ENCODE data around the gene AJAP1.
"Not testable (repeated sequence)": the region's sequence is repeated elsewhere in the genome, so short reads cannot be mapped to it uniquely, and the experiment has no call there.

Gene AJAP1

DNA sequence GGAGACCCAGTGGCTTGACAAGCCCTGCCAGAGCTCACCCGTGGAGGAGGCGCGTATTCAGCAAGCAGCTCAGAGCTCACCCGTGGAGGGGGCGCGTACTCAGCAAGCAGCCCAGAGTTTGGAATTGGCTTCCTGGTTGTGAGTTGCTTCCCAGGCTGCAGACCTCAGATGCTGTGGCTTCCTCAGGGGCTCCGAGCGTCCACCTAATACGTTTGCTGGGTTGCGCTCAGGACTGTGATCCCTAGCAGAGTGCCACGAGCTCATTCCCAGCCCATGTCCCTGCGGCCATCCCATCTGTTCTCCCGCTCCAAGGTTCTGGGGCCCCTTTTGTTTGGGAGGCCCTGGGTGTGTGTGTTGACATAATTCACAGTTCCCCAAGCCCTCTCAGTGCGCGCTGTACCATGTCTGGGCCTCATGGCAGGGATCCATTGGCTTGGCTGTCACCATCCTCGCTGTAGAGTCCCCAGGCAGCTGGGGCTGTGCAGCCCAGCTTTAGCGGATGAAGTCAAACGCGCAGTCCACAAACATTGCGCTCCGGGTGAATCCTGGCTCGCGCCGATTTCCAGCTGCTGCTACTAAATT, 3.6 kb downstream of the AJAP1 start:
- TF ChIP-seq GATA1 (IDR thresholded peaks at IDR 0.05; ENCODE audit: low read depth, low read length) (no peak), POLR2A (IDR thresholded peaks at IDR 0.05; ENCODE audit: low read length) (no peak)

DNA sequence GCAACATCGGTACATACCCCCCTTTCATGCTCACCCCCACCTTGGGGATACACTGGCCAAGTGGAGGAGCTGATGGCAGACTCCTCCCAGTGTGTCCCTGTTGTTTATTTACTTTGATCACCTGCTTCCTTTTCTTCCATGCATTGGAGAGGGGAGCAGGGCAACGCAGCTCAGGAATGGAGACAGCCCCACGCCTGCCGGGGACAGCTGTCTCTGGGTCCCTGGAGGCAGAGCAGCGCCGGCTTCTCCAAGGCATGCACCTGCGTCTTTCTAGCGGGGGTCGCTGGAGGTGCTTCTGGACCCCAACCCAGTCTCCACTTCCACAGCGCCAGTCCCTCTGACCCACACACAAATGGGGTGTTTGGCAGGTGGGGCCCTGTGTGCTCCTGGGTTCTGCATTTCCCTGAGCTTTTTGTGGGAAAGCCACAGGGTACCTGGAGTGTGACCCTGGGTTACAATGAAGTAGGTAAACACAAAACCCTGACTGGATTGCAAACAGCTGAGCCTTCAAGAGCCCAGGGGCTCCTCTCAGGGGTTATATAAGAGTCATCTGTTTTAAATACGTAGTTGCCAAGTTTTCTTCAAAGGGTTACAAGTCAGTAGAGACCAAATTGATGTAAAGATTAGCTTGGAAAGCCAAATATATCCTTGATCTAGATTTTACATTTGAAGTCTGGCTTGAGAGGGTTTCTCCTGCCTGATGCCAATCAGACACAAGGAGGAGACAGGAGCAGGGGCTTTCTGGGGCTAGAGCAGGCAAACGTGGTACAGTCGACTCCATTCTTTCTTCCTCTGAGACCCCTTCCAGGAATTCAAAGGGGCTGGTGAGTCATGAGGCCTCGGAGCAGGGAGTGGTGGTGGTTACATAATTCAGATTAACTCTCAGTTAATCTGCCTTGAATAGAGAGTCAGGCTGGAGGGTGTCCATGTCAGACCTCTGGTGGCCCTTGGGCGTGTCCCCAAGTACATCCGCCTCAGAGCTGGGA, 4.5 kb downstream of the AJAP1 start:
- no peak for TF ChIP-seq POLR2A (IDR thresholded peaks at IDR 0.05; ENCODE audit: low read length)
- no peak for TF ChIP-seq GATA1 (IDR thresholded peaks at IDR 0.05; ENCODE audit: low read depth, low read length)
- DNase-seq: no peak

More for the DNA sequence above, 3.6 kb downstream of the AJAP1 start:
- DNase-seq: no peak

DNA sequence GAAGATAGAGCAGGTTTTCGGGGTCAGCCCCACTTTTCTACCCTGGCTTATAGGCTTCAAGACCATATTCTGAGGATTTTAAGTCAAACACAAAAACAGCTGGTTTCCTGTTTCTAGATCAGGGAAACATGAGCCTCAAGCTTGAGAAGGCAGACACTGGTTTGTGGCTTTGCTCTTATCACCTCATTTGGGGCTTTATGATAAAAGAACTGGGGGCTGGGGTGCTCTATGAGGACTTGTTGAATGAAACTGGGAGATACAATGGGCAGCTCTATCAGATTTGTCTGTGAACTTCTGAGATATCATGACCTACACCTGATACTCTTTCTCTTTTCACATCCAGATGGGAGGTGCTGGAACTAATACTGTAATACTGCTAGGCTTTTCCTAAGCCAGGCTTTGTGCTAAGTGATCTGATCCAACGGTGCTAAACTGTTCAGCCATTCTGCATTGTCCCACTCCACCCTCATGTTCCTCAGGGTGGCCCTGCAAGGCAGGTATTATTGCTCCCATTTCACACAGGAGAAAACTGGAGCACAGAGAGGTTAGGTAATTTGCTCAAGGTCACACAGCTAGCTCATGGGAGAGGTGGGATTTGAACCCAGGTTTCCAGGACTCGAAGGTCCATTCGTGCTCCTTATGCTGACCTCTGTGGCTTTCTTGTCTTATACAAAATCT, 6.6 kb downstream of the AJAP1 start:
- no peak for DNase-seq
- TF ChIP-seq GATA1 (IDR thresholded peaks at IDR 0.05; ENCODE audit: low read depth, low read length): no peak
- TF ChIP-seq POLR2A (IDR thresholded peaks at IDR 0.05; ENCODE audit: low read length): no peak

DNA sequence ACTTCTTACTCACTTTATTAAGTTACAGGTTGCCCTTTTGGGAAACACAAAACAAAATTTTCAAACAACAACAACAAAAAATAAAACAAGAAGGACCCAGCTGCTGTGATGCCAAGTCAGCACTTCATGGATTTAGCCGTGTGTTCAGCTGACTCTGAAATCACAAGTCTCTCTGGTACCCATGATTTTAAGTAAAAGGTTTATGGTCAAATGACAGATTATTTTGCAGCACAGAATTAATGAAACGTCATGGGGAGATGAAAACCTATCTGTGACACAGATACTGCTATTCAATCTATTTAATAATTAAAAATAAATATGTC, 7.1 kb downstream of the AJAP1 start:
- TF ChIP-seq POLR2A (IDR thresholded peaks at IDR 0.05; ENCODE audit: low read length) (no peak), GATA1 (IDR thresholded peaks at IDR 0.05; ENCODE audit: low read depth, low read length) (no peak)
- DNase-seq: no peak

DNA sequence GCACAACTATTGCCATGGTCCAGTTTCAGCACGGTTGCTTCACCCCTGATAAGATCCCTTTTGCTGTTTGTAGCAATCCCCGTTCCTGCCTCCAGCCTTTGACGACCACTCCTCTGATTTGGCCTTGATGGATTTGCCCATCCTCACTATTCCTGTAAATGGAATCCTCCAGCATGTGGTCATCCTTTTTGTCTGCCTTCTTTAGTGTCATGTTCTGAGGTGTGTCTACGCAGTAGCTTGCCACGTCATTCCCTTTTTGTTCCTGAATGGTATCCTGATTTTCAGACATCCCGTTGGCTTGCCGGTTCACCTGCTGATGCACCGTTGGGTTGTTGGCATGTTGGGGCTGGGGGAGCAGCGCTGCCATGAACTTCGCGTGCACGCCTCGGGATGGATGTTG, 7.8 kb downstream of the AJAP1 start:
- TF ChIP-seq GATA1 (IDR thresholded peaks at IDR 0.05; ENCODE audit: low read depth, low read length) (no peak), POLR2A (IDR thresholded peaks at IDR 0.05; ENCODE audit: low read length) (no peak)
- no peak for DNase-seq

DNA sequence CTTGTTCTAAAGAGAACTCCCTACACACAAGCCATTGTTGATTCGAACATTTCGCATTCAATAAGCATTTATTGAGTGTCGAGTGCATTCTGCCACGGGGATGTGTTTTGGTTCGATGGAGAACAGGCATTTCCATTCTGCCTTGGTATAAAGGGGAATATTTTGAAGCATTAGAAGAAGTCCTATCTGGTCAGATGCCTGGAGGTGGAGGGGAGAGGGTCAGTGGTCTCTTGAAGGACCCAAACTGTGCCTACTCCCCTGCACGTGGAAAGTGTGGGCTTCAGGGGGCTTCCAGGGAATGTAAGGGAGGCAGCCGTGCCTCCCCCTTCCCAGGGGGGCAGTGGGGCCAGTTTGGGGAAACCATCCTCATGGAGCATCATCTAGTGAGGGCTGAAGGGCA, 8.3 kb downstream of the AJAP1 start:
- DNase-seq: no peak
- TF ChIP-seq POLR2A (IDR thresholded peaks at IDR 0.05; ENCODE audit: low read length) (no peak), GATA1 (IDR thresholded peaks at IDR 0.05; ENCODE audit: low read depth, low read length) (no peak)

DNA sequence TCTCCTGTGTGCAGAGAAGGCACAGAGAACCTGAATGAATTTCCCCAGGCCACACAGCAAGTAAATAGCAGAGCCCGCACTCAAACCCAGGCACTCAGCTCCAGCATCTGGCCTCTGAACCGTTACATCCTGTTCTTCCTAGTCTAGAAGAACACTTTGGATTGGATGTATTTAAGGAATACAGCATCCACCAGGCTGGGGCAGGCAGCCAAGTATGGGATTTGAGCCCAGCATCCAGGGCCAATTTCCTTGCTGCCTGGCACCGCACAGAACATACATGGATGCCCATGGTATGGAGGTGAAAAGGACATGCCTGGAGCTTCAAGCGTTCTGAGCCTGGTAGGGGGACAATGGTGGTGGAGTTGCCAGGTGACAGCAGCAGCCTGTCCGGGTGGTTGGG, 9.7 kb downstream of the AJAP1 start:
- TF ChIP-seq POLR2A (IDR thresholded peaks at IDR 0.05; ENCODE audit: low read length) (no peak), GATA1 (IDR thresholded peaks at IDR 0.05; ENCODE audit: low read depth, low read length) (no peak)
- DNase-seq: no peak

DNA sequence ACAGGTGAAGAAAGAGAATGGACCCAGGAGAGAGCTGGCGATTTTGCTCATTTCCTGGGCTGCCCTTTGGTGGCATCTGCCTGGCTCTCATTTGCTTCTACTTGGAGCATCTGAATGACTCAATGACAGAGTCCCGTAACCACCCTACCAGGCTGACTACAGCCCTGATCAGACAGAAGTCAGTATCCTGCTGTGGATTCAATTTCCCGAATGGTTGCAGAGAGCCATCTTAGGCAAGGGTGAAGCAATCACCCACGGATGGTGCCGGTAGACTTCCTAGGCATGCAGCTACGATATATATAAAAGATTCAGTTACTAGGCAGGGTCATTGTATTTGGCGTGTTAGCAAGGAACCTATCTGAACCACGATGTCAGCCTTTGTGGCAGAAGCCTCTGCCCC, 10.2 kb downstream of the AJAP1 start:
- TF ChIP-seq GATA1 (IDR thresholded peaks at IDR 0.05; ENCODE audit: low read depth, low read length) (no peak), POLR2A (IDR thresholded peaks at IDR 0.05; ENCODE audit: low read length) (no peak)
- no peak for DNase-seq

DNA sequence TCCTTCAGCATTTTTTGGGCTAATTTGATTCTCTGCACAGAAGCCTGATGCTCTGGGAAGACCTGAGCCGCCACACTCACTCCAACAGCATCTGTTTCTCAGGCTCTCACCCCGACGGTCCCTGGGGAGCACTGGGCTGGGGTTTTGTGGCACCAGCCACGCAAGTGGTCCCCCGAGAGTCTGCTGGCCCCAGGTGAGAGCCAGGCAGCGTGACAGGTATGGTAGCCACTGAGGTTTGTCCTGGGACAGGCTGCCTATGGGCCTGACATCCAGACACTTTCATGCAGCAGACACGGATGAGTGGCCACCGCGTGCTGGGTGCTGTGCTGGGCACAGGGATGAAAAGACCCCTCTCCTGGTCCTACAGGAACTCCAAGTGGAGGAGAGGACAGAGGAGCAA, 11.0 kb downstream of the AJAP1 start:
- no peak for TF ChIP-seq GATA1 (IDR thresholded peaks at IDR 0.05; ENCODE audit: low read depth, low read length)
- TF ChIP-seq POLR2A (IDR thresholded peaks at IDR 0.05; ENCODE audit: low read length): no peak
- DNase-seq: no peak

DNA sequence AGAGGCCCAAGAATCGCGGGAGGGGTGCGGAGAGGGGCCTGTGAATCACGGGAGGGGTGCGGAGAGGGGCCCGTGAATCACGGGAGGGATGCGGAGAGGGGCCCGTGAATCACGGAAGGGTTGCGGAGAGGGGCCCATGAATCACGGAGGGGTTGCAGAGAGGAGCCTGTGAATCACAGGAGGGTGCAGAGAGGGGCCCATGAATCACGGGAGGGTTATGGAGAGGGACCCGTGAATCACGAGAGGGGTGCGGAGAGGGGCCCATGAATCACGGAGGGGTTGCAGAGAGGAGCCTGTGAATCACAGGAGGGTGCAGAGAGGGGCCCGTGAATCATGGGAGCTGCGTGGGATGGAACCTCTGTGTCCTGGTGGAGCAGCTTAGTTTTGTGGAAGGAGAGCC, 12.3 kb downstream of the AJAP1 start:
- not testable (repeated sequence) for DNase-seq

DNA sequence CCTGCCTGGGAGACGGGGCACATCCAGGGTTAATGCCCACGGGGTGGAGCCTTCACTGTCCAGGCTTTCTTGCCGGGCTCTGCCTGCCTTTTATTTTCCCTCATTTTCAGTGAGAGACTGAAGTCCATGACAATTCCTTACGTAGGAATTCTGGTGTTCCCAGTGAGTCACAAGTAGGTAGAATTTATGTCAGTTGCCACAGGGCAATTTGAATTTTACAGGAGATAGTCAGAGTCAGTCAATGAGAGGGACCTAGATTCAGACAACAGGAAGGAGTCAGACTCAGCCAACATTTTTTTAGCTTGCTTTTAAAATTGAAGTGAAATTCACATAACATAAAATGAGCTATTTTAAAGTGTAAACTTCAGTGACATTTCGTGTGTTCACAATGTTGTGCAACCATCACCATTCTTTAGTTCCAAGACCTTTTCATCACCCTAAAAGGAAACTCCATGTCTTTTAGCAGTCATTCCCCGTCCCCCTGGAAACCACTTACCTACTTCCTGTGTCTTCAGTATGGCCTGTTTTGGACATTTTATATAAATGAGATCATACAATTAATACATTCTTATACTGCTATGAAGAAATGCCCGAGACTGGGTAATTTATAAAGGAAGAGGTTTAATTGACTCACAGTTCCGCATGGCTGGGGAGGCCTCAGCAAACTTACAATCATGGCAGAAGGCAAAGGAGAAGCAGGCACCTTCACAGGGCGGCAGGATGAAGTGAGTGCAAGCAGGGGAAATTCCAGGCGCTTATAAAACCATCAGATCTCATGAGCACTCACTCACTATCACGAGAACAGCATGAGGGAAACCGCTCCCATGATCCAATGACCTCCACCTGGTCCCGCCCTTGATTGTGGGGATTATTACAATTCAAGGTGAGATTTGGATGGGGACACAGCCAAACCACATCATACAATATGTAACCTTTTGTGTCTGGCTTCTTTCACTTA, 14.6 kb downstream of the AJAP1 start:
- TF ChIP-seq POLR2A (IDR thresholded peaks at IDR 0.05; ENCODE audit: low read length) (no peak), GATA1 (IDR thresholded peaks at IDR 0.05; ENCODE audit: low read depth, low read length) (no peak)

DNA sequence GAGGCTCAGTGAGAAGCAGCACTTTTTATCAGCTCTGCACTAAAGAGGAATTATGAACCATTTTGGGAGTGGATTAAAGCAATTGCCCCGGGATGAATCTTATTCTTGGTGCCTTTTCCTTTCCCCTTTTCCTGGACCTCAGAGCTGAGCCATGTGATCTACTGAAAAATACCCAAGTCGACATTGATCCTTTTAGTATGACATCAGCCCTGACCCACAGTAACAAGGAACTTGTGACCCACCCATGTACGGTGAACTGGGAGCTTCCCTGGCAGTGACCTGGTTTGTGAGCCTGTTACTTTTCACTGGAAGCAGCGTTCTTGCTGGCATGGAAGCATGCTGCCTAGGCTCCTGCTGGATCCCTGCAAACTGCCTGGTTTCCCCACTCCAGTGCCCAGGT, 15.9 kb downstream of the AJAP1 start:
- DNase-seq: no peak
- TF ChIP-seq POLR2A (IDR thresholded peaks at IDR 0.05; ENCODE audit: low read length): no peak
- no peak for TF ChIP-seq GATA1 (IDR thresholded peaks at IDR 0.05; ENCODE audit: low read depth, low read length)

More for the DNA sequence above, 14.6 kb downstream of the AJAP1 start:
- no peak for DNase-seq

DNA sequence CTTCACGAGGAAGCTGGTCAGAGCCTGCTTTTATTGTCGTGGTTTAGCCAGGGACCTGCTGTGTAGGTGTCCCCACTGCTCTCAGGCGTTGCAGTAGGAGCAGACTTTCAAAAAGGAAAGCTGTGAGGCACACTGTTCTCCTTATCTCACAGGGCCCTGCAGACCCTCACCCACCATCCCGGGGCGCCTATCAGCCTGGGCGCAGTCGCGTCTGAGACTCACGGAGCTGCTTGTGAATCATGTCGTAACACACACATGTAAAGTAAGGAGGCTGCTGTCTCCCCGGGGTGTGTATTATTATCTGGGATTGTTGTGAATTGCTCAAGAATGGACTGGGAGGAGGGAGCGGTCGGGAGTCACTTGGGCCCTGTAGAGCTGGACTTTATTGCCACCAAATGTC, 17.4 kb downstream of the AJAP1 start:
- no peak for TF ChIP-seq GATA1 (IDR thresholded peaks at IDR 0.05; ENCODE audit: low read depth, low read length)
- TF ChIP-seq POLR2A (IDR thresholded peaks at IDR 0.05; ENCODE audit: low read length): no peak
- no peak for DNase-seq
